Stimulated activated naive B cell treated with anti-CD40 and anti-IgM and Interleukin-4, amounts not matched to agents 10 μg/mL and 1 μg/mL and 100 μg/mL, for 72 hours (primary cell): ENCODE data around the gene FBXW2.
"Not testable (repeated sequence)": the region's sequence is repeated elsewhere in the genome, so short reads cannot be mapped to it uniquely, and the experiment has no call there.

Experiments used
- ATAC-seq, 2 donors: fragments of 150-1000 bp; cut with Tn5 transposase; replicated peaks; 2 replicates each; pipeline ENCODE4 v1.10.0; 2021; ENCODE audit warnings: moderate library complexity in 1 of 2
- DNase-seq: peaks from one replicate; pipeline ENCODE4 v3.0.0; 2021
- H3K27ac Mint-ChIP-seq: one replicate; pipeline ENCODE4 v1.8.0; 2022; ENCODE audit warnings: mild to moderate bottlenecking, mixed read lengths
- H3K27me3 Mint-ChIP-seq, 2 donors: one replicate each; pipeline ENCODE4 v1.8.0; 2022; ENCODE audit warnings: mixed read lengths in 2 of 2
- H3K36me3 Mint-ChIP-seq, 2 donors: one replicate each; pipeline ENCODE4 v1.8.0; 2022; ENCODE audit warnings: mixed read lengths in 2 of 2, mild to moderate bottlenecking in 1 of 2
- H3K4me1 Mint-ChIP-seq, 2 donors: one replicate each; pipeline ENCODE4 v1.8.0; 2022; ENCODE audit warnings: mixed read lengths in 2 of 2, mild to moderate bottlenecking in 1 of 2
- H3K4me3 Mint-ChIP-seq, 2 donors: one replicate each; pipeline ENCODE4 v1.8.0; 2022; ENCODE audit warnings: mild to moderate bottlenecking in 2 of 2, mixed read lengths in 2 of 2, moderate library complexity in 1 of 2
- H3K9me3 Mint-ChIP-seq, 2 donors: one replicate each; pipeline ENCODE4 v1.8.0; 2022; ENCODE audit warnings: mixed read lengths in 2 of 2, mild to moderate bottlenecking in 1 of 2

The FBXW2 gene

DNA sequence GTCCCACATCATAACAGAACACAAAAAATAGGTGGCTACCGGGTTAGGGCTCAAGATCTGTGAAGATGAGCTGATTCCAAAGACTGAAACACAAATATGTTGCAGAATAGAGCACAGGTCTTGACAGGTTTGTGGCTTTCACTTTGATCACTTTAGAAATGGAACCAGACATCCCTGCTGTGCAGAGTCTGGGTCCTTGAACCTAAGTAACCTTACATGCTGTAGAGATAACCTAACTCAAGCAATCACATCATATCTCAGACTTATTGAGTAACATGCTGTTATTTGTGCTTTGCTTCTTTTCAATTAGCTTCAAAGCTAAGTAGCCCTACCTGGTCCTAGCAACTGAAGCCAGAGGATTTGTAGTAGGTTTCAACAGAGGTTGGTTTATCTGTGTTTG is 24.3 kb downstream of the FBXW2 start:
- H3K4me3 Mint-ChIP-seq, result no peak overlapping the region
- DNase-seq, result no peak
- no peaks in the 10 kb centered on the region for H3K27me3 Mint-ChIP-seq
- H3K27ac Mint-ChIP-seq, result no peak overlapping the region
- no peaks in the 10 kb centered on the region for H3K9me3 Mint-ChIP-seq
- no peaks in the 10 kb centered on the region for H3K4me1 Mint-ChIP-seq
- ATAC-seq, result no peak
- peaks cover 18 to 44% of the 10 kb centered on the region in 2 donors for H3K36me3 Mint-ChIP-seq

DNA sequence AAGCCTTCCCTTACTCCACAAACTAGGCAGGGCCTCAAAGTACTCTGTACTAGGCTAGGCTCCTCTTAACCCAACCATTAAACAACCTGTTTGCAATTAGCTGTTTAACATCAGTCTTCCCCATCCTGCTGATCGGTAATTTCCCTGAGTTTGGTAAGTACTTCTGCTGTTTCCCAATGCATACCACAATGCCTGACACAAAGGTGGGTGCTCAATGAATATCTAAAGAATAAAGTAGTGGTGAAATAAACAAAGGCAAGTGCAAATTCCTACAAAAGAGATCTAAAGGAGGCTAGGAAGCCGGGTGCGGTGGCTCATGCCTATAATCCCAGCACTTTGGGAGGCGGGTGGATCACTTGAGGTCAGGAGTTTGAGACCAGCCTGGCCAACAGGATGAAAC is 25.0 kb downstream of the FBXW2 start:
- no peaks in the 10 kb centered on the region for H3K27me3 Mint-ChIP-seq
- ATAC-seq (no peak), DNase-seq (no peak)
- no peaks in the 10 kb centered on the region for H3K4me1 Mint-ChIP-seq
- no peak overlapping the region for H3K4me3 Mint-ChIP-seq
- no peak overlapping the region for H3K27ac Mint-ChIP-seq
- H3K9me3 Mint-ChIP-seq, result no peaks in the 10 kb centered on the region
- H3K36me3 Mint-ChIP-seq, result peaks cover 18 to 47% of the 10 kb centered on the region in 2 donors

DNA sequence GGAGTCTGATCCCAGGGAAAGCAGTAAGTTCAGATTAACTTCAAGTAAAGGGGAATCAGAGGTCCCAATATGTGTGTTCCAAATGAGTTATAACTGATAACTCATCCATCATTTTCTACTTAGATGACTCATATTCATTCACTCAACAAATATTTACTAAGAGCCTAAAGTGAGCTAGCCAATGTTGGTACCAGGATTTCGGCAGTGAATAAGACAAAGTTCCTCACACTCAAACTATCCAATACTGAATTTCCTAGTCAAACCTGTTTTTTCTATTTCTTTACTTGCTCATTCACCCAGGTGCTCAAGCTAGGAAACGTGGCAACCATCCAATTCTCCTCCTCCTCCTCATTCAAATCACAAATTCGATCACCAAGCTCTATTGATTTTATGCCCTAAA is 25.8 kb downstream of the FBXW2 start:
- H3K27ac Mint-ChIP-seq, result no peak overlapping the region
- no peaks in the 10 kb centered on the region for H3K4me1 Mint-ChIP-seq
- DNase-seq, result no peak
- peaks cover 18 to 50% of the 10 kb centered on the region in 2 donors for H3K36me3 Mint-ChIP-seq
- no peak overlapping the region for H3K4me3 Mint-ChIP-seq
- ATAC-seq, result no peak
- H3K9me3 Mint-ChIP-seq, result no peaks in the 10 kb centered on the region
- no peaks in the 10 kb centered on the region for H3K27me3 Mint-ChIP-seq

DNA sequence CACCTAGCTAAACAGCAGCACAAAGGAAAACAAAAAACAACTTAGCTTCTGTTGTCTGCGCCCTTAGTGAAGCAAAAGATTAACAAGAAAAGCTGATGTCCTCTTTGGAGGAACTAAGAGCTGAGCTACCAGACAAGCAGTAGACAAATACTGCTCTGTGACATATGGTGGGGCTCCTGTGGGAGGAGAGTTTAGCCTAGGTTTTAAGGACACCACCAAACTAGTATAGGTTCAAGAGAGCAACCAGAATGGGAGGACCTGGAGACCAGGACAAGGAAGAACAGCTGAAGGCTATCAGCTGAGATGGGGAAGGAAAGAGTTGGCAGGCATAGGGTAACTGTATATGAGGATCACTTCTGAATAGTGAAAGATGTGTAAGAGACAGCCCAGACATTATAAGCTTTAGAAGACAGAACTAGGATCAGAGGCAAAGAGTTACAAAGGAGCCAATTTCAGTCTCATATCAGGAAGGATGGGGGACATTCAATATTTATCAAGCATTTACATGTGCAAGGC is 27.2 kb downstream of the FBXW2 start:
- Mint-ChIP-seq H3K27ac (no peak overlapping the region), H3K4me3 (no peak overlapping the region), H3K27me3 (no peaks in the 10 kb centered on the region), H3K36me3 (peaks cover 13 to 53% of the 10 kb centered on the region in 2 donors), H3K4me1 (no peaks in the 10 kb centered on the region), H3K9me3 (no peaks in the 10 kb centered on the region)
- DNase-seq (no peak), ATAC-seq (no peak)

DNA sequence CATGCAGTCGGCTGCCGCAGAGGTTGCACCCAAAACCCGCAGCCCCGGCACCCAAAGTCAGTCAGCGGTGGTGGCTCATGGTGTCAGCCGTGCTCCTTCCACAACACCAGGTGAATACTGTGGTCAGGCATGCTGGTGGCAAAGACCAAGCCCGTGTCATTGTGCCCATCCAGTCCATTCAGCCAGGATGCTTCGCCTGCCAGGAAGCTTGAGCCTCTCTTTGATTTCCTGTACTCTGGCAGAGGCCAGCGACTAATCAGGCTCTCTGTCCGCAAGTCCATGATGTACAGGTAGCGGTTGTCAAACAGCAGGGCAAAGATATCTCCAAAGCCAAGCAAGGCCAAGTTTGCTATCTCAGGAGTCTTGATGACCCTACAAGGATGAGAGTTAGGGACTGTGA is 28.7 kb downstream of the FBXW2 start:
- peaks cover 10 to 49% of the 10 kb centered on the region in 2 donors for H3K36me3 Mint-ChIP-seq

DNA sequence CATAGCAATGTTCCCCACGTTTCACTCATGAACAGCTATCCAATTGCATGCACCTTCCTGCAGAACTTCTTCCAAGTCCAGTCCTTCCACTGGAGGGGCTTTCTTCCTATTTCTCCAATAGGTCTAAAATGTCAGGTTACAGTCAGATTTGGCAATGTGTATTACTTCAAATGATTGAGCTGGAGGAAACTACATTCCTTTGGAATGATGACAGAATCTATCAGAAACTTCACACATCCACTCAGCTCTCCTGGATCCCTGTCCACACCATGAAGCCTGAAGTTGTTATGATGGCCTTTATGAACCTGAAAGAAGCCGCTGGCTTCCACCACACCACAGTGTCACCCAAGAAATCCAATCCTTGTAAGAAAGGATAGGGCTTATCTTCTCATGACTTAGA is 32.2 kb downstream of the FBXW2 start:
- ATAC-seq (no peak), DNase-seq (no peak)
- Mint-ChIP-seq H3K36me3 (peaks cover 11 to 42% of the 10 kb centered on the region in 2 donors), H3K27me3 (no peaks in the 10 kb centered on the region), H3K4me3 (no peak overlapping the region), H3K9me3 (no peaks in the 10 kb centered on the region), H3K4me1 (peaks cover 14 to 27% of the 10 kb centered on the region in 2 donors), H3K27ac (no peak overlapping the region)

More for the DNA sequence above, 28.7 kb downstream of the FBXW2 start:
- Mint-ChIP-seq H3K27ac (no peak overlapping the region), H3K9me3 (no peaks in the 10 kb centered on the region), H3K27me3 (no peaks in the 10 kb centered on the region), H3K4me3 (no peak overlapping the region), H3K4me1 (no peaks in the 10 kb centered on the region)
- DNase-seq (no peak), ATAC-seq (no peak)

DNA sequence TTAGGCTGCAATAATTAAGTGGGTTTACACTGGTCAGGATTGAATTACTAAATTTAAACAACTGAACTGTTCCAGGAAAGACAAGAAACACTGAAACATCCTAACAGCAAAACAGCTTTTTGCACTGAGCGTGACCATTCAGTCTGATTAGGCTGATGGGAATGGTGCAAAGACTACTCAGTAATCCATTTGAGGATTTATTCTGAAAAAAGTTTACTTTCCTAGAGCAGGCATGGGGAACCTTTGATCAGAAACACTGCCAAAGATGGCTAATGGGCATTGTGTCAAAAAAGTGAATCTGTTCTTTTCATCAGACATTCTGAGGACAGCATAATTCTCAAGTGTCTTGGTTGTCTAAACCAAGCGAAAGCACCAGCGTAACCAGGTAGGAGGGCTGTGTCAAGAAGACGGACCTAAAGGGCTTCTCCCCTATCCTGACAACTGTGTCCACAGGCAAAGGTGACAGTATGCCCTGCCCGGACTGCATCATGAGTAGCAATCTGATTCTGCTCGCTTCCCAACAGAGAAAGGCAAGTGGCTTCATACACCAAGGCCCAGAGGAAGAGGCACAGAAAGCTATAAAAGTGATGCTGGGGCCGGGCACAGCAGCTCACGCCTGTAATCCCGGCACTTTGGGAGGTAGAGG is 33.3 kb downstream of the FBXW2 start:
- DNase-seq (no peak), ATAC-seq (no peak)
- Mint-ChIP-seq H3K27ac (no peak overlapping the region), H3K27me3 (no peaks in the 10 kb centered on the region), H3K36me3 (peaks cover 11 to 39% of the 10 kb centered on the region in 2 donors), H3K4me3 (no peak overlapping the region), H3K9me3 (no peaks in the 10 kb centered on the region), H3K4me1 (peaks cover 14 to 29% of the 10 kb centered on the region in 2 donors)

DNA sequence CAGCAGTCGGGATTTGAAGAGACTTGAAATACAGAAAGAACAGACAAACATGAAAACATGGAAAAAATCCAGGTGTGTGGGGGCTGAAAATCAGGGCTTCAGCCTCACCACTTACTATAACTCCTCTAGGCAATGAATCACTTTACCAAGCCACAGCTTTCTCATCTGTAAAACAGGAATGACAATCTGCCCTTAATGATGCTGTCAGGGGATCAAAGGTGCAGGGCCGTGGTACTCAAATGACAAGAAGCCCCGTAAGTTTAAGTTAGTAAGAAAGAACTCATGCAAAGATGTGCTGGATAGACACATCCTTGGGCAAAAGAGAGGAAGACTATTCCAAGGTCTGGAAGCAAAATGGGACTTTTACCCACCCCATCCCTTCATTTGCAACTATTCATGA is 34.7 kb downstream of the FBXW2 start:
- no peak for DNase-seq
- Mint-ChIP-seq H3K4me3 (no peak overlapping the region), H3K27ac (no peak overlapping the region), H3K36me3 (peaks cover 11 to 30% of the 10 kb centered on the region in 2 donors), H3K27me3 (no peaks in the 10 kb centered on the region), H3K4me1 (peaks cover 14 to 29% of the 10 kb centered on the region in 2 donors), H3K9me3 (no peaks in the 10 kb centered on the region)
- ATAC-seq, result no peak

DNA sequence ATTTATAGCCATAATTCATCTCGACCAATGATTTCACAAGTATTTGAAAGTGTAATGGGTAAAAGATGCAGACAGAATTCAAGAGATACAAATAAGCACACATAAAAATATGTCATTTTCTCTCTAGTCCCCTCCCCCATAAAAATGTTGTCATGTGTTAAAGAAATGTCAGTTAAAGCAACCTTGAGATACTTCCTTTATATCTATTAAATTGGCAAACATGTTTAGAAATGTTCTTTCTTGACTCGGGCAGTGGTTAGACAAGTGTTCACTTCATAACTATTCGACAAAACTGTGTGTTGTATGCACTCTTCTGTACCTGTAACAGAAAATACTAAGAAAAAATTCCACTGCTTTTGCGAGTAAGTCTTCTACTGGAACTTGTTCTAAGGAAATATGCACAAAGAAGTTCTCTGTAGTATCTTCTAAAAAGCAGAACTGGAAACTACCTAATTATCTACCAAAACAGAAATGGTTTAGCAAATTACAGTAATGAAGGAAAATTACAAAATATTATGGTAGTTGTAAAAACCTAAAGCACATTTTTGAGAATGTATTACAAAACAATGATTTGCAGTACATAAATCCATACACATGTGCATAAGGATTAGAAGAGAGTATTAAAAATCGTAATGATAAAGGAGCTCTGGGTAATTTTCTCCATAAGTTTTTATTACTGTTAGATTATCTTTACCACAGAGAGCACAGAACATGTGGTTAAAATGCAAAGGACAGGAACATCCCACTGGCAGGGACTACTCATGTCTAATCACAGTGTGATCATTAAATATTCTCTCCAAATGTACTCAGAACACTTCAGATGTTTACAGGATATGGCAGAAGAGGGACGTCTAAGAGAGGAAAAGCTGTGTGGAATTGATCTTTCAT is 35.9 kb downstream of the FBXW2 start:
- Mint-ChIP-seq H3K9me3 (no peaks in the 10 kb centered on the region), H3K4me3 (peak overlapping the region in 1 of 2 donors; percentile 16), H3K27ac (peak overlapping the region; percentile 34), H3K27me3 (no peaks in the 10 kb centered on the region), H3K36me3 (peaks cover 16 to 35% of the 10 kb centered on the region in 2 donors), H3K4me1 (peaks cover 14 to 29% of the 10 kb centered on the region in 2 donors)
- ATAC-seq (peak in 1 of 2 donors; percentile 45), DNase-seq (no peak)

DNA sequence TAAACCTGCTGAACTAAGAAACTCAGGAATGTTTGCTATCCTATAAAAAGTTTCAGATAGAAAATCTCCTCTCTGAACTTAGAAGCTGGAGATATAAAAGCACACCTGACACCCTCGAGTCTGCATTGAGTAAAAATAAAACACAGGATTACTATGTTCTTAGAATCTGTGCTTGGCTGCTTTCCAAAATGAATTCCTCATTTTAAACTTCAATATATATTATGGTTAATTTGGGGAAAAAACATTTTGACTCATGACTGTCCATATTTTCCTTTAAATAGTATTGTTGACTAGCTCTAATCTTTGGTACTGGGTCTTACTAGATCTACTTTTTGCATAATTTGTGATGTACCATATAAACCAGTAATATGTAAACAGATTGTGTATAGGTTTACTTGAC is 36.7 kb downstream of the FBXW2 start:
- Mint-ChIP-seq H3K27ac (no peak overlapping the region), H3K27me3 (no peaks in the 10 kb centered on the region), H3K36me3 (peaks cover 18 to 32% of the 10 kb centered on the region in 2 donors), H3K4me1 (peaks cover 14 to 29% of the 10 kb centered on the region in 2 donors), H3K4me3 (no peak overlapping the region), H3K9me3 (no peaks in the 10 kb centered on the region)
- ATAC-seq (no peak), DNase-seq (no peak)

DNA sequence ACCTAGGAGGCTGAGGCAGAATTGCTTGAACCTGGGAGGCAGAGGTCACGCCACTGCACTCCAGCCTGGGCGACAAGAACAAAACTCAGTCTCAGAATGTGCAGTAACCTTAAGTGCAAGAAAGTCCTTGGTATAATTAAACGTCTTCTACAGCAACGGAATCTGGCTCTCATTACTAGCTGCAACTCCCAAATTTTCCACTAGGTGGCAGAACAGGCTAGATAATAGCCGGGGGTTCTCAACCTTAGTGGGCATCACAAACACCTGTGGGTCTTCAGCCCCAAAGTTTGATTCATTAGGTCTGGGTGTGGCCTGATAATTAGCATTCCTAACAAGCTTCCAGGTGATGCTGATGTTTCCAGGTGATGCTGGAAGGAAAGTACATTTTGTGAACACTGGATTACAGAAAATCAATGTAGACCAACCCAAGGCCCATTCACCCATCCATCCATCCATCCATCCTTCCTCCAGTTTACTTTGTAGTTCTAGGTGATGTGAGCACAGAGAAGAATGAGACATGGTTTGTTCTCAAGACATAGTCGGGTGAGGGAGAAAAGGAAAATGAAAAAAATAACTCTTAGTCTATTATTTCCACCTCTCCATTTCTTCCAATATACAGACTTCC is 37.3 kb downstream of the FBXW2 start:
- no peak overlapping the region for H3K27ac Mint-ChIP-seq
- H3K4me1 Mint-ChIP-seq, result peaks cover 14 to 29% of the 10 kb centered on the region in 2 donors
- H3K36me3 Mint-ChIP-seq, result peaks cover 13 to 26% of the 10 kb centered on the region in 2 donors
- no peaks in the 10 kb centered on the region for H3K9me3 Mint-ChIP-seq
- H3K4me3 Mint-ChIP-seq, result no peak overlapping the region
- DNase-seq, result peak; percentile 26
- no peaks in the 10 kb centered on the region for H3K27me3 Mint-ChIP-seq
- ATAC-seq, result peak; percentile 67 to 69

DNA sequence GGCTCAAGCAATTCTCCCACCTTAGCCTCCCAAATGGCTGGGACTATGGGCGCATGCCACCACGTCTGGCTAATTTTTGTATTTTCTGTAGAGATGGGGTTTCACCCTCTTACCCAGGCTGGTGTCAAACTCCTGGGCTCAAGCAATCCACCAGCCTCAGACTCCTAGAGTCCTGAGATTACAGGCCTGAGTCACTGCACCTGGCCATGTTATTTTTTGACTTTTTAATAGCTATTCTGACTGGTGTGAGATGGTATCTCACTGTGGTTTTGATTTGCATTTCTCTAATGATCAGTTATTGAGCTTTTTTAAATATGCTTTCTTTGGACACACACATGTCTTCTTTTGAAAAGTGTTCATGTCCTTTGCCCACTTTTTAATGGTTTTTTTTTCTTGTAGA is 38.2 kb downstream of the FBXW2 start:
- no peak overlapping the region for H3K4me3 Mint-ChIP-seq
- no peak overlapping the region for H3K27ac Mint-ChIP-seq
- H3K4me1 Mint-ChIP-seq, result peaks cover 14 to 29% of the 10 kb centered on the region in 2 donors
- H3K27me3 Mint-ChIP-seq, result no peaks in the 10 kb centered on the region
- H3K9me3 Mint-ChIP-seq, result no peaks in the 10 kb centered on the region
- peaks cover 12 to 25% of the 10 kb centered on the region in 2 donors for H3K36me3 Mint-ChIP-seq
- DNase-seq, result no peak
- ATAC-seq, result no peak

DNA sequence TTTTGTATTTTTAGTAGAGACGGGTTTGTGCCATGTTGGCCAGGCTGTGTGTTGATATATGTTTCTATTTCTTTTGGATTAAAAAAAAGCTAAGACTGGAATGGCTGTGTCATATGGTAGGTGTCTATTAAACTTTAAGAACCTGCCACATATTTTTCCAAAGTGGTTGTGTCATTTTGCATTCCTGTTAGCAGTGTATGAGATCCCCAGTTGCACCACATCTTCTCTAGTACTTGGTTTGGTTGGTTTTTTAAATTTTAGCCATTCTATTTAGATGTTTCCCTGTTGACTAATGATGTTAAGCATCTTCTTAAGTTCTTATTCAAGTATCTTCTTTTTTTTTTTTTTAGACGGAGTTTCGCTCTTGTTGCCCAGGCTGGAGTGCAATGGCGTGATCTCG is 42.8 kb downstream of the FBXW2 start:
- Mint-ChIP-seq H3K9me3 (peaks cover 0 to 2% of the 10 kb centered on the region in 2 donors), H3K4me1 (no peaks in the 10 kb centered on the region), H3K36me3 (peaks cover 16 to 22% of the 10 kb centered on the region in 2 donors), H3K27me3 (no peaks in the 10 kb centered on the region), H3K27ac (no peak overlapping the region), H3K4me3 (no peak overlapping the region)
- DNase-seq (no peak), ATAC-seq (no peak)

DNA sequence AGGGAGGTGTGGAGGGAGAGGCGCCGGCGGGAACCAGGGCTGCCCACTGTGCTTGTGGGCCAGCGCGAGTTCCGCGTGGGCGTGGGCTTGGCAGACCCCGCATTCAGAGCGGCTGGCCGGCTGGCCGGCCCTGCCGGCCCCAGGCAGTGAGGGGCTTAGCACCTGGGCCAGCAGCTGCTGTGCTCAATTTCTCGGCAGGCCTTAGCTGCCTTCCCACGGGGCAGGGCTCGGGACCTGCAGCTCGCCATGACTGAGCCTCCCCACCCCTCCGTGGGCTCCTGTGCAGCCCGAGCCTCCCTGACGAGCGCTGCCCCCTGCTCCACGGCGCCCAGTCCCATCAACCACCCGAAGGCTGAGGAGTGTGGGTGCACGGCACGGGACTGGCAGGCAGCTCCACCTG is 46.9 kb downstream of the FBXW2 start:
- H3K27me3 Mint-ChIP-seq, H3K9me3 Mint-ChIP-seq, DNase-seq, H3K4me3 Mint-ChIP-seq, ATAC-seq, H3K27ac Mint-ChIP-seq, H3K4me1 Mint-ChIP-seq: not testable (repeated sequence)
- H3K36me3 Mint-ChIP-seq, result peaks cover 8 to 14% of the 10 kb centered on the region in 2 donors
